EH (cell line): ENCODE results near the gene CDC26.
"Not testable (repeated sequence)": the region's sequence is repeated elsewhere in the genome, so short reads cannot be mapped to it uniquely, and the experiment has no call there.

Experiments used
- DNase-seq: peaks from one replicate; pipeline ENCODE4 v3.0.0-alpha.2; 2015; ENCODE audit warnings: low read depth

Gene CDC26

DNA sequence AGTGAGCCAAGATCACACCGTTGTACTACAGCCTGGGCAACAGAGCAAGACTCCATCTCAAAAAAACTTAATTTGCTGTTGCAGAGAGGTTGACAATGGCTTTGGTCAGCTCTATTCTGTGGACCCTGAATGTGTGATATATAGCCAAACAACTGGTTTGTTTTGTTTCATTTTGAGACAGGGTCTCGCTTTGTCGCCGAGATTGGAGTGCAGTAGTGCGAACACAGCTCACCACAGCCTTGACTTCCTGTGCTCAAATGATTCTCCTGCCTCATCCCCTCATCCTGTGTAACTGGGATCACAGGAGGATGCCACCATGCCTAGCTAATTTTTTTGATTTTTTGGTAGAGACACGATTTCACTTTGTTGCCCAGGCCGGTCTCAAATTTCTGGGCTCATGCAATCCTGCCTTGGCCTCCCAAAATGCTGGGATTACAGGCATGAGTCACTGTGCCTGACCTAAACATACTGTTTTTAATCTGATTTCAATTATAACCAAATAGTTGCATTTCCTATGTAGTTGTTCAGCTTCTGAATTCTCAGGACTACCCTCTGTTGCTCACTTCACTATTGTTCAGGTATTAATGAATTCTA, 18.0 kb upstream of the CDC26 start:
- peak; percentile 69 for DNase-seq

DNA sequence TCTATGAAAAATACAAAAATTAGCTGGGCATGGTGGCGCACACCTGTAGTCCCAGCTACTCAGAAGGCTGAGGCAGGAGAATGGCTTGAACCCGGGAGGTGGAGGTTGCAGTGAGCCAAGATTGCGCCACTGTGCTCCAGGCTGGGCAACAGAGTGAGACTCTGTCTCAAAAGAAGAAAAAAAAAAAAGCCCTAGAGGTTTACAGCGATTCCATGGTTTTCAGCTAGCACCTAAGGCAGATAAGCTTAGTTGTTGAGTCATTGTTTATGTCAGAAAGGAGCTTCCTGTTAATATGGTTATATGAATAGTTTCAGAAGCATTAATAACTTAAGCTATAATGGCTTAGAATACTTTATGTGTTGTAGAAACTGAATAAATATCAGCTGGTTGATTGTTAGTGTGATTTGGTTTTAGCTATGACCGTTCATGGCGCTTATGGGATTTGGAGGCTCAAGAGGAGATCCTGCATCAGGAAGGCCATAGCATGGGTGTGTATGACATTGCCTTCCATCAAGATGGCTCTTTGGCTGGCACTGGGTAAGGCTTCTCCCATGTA, 14.8 kb upstream of the CDC26 start:
- DNase-seq = no peak

DNA sequence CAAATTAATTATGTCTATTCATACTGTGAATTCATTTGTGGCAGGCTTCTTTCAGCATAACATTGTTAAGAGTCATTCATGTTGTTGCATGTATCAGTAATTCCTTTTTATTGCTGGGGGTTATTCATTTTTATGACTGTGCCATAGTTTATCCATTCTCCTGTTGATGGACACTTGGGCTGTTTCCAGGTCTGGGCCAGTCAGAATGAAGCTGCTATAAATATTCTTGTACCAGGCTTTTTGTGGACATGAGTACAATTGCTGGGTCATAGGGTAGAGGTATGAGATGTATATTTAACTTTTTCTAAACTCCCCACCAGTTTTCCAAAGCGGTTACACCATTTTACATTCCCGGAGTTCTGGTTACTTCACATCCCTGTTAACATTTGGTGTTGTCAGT, 13.7 kb upstream of the CDC26 start:
- no peak for DNase-seq

DNA sequence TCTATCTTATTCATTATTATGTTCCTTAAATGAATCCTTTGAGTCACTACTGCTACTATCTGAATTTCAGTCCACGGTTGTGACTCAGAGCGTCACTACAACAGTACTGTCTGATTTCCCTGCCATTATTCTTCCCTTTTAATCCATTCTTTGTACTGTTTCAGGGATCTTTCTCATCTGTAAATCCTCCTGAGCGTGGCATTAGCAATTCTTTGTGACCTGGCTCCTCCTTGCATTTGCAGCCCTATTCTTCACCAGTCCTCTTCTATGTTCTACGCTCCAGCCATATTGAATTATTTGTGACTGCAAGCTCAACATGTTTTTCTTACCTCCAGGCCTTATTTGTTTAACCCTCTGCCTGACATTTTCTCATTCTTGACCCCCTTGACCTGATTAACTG, 6.0 kb upstream of the CDC26 start:
- DNase-seq = no peak

DNA sequence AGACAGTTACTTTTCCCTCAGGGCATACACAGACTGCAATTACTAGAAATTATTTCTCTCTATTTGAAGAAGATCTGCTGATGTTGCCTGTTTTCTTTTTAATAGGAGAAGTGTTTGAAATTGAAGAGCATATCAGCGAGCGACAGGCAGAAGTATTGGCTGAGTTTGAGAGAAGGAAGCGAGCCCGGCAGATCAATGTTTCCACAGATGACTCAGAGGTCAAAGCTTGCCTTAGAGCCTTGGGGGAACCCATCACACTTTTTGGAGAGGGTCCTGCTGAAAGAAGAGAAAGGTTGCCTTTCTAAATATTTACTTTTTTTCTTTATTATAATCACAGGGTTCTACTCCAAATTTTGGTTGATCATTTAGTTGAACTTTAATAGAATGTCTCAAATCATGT, 3.5 kb upstream of the CDC26 start:
- no peak for DNase-seq

DNA sequence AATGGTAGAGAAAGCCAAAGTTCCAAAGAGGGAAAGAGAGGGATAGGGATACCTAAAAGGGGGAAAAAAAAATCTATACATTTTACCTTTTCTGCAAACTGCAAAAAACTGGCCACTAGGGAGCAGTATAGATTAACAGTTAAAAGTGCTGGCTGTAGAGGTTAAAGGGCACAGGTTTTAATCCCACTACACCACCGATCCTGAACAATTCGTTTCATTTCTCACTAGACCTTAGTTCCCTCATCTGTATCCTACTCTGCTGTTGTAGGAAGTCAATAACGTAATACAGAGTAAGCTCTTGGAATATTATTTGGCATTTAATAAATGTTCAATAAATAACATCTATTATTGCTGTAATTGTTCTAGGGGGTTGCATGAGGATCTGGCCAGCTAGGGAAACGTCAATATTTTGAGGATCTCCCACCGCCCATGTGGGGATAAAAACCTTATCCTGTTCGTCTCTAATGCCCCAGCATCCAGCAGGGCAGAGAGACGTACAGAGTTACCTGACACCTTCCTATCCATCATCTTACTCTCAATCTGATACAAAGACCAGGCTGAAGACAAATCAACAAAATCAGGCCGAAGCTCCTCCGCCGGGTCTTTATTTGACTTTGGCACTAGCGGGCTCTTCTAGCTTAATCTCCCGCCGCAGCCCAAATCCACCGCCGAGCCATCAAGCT, 757 bp downstream of the CDC26 start:
- DNase-seq = peak; percentile 63

DNA sequence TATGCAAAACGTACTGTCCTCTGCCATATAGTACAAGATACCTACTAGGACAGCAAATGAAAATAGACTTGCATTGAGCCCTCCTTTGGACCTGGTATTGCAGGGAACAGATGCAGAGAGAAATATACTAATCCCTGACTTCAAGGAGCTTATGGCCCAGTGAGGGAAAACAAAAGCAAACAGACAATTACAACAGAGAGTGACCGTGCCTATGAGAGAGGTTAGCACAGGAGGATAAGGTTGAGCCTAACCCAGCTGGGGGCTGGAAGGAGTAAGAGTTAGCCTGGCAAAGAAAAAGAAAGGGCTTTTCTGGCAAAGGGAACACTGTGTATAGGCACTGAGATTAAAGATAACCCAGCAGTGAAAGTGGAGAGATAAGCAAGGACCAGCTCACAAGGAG, 5.5 kb downstream of the CDC26 start:
- no peak for DNase-seq

DNA sequence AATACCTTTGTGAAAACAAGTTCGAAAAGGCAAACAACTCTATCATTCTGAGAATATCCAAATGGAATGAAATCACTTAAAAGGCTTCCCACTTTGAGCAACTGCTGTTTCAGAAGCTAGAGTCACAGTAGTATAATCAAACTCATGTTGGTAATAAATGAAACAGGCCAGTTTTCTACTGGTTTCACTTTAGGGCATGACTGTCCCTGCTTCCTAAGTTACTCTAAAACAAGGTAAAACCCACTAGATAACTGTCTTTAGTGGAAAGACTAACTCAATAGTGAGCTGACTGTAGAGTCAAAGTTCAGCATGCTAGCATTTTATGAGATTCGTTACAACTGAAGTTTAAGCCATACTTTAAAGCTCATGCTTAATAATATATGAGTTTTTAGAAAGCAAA, 6.0 kb downstream of the CDC26 start:
- no peak for DNase-seq

DNA sequence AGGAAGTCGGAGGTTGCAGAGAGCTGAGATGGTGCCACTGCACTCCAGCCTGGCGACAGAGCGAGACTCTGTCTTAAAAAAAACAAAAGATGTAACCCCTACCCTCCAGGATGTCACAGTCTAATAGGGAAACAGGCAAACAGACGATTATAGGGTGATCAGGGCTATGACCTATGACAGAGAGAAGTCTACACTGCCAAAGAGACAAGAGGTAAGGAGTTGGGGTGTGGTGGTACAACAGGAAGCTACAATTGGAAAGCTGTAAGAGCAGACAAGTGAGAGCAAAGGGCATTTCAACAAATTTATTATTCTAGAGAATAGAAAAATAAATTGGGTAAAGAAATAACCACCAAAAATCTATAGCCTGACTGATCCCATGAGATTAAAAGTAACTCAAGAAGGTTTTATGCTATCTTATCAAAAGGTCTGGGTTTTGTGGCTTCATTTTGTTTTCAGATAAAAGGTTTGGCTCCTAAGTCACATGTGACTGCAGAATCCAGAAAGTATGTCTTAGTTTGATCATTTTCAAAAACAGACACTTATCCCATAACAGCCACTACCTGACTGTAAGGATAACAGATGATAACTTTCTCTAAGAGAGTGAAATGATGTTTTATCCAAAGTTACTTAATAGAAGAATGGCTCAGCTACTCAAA, 7.3 kb downstream of the CDC26 start:
- no peak for DNase-seq

DNA sequence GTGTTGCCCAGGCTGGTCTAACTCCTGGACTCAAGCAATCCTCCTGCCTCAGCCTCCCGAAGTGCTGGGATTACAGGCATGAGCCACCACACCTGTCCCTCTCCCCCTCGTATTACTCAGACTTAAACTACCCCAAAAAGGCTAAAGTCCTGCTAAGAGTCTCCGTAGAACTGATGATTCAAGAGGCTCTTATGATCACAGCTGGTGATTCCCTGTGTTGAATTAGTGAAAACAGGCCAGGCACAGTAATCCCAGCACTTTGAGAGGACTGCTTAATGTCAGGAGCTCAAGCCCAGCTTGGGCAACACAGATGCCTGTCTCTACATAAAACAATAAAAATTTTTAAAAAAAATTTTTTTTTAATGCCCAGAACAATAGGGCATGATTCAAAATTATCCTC, 9.2 kb downstream of the CDC26 start:
- no peak for DNase-seq

DNA sequence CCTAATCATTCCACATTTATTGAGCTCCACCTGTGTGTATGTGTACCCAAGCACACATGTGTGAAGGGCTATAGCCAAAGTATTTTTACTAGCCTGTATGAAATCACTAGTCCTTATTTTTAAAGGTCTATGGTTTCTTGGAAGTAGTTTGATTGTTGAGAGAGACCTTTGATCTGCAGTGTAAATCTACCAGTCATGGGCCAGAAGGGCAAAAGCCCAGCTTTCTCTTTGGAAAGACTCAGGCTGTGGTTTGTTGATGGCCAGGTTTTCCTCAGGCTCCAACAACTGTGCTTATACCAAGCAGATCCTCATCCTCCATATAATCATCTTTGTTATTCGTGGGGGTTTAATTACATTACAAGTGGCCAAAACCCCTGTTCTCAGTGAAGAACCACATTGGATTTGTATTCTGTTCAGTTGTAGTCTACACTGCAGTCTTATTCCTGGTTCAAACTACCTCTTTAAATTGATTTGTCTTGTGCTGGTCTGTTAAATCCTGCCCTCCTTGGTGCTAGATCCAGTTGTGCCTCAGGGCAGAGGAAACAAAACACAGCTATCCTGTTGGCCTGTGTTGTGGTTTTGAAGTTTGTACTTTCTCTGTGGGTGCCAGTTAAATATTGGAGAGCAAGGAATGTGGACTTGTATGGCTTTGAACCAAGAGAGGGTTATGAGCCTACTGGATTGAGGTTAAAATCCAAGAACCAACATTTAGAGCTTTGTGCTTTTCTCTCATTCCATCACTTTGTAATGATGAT, 13.3 kb downstream of the CDC26 start:
- DNase-seq = peak; percentile 30

DNA sequence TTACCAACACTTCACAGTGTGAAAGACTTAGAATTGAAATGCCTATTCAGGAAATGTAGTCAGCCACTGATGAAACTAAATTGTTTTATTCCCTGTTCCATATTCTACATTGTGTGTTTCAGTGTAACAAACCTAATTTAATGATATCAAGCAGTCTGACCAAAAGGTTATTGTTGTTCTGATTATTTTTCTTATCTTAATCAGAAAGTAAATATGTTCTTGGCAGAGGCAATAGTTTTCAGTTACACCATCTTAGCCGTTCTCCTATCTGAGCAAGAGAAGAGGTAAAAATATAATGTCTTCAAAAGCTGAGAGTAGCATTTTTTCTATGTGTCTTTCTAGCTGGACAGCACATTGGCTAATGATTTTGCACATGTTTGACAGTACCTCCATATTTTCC, 17.1 kb downstream of the CDC26 start:
- DNase-seq = no peak

DNA sequence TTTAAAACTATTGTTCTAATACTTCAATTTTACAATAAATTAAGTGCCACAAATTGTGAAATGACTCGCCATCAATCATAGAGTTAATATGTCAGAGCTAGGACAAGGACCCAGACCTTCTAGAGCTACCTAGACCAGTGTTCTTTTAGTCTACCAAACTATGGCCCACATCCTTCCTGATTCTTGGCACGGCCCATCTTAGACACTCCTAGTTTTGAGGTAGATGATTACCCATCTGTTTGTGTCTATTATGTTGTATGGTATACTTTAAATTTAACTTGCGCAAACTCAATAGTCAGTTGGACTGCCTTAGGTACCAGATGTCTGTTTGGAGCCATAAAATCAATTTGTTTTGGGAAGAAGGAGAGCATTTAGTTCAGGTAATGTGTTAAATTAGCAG, 17.5 kb downstream of the CDC26 start:
- no peak for DNase-seq

DNA sequence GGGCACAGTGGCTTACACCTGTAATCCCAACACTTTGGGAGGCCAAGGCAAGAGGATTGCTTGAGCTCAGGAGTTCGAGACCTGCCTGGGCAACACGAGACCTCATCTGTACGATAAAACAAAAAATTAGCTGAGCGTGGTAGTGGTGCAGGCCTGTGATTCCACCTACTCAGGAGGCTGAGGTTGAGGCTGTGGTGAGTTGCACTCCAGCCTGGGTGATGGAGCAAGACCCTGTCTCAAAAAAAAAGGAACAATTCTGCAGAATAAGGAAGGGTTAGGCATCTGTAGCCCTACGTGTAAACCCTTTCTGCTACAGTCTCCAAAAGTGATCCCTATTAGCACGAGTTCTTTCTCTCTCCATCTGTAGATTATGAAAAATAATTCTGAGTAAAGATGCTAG, 19.9 kb downstream of the CDC26 start:
- no peak for DNase-seq

DNA sequence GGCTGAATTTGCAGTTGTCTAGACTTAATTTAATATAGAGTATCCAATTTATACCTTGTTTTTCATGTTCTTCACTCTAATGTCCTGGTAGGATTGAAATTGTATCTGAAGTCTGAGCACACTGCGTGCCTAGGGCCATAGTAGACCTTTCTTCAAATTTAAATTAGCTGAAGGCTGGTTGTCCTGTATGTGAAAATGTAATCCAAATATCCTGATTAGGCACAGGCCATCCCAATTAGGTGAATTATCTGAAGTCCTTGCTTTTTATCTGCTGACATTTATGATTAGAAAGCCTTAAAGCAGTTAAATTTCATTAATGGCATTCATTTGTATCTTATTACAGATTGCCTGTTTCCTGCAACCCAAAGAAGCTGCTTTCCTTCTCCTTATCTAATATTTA, 20.4 kb downstream of the CDC26 start:
- no peak for DNase-seq

DNA sequence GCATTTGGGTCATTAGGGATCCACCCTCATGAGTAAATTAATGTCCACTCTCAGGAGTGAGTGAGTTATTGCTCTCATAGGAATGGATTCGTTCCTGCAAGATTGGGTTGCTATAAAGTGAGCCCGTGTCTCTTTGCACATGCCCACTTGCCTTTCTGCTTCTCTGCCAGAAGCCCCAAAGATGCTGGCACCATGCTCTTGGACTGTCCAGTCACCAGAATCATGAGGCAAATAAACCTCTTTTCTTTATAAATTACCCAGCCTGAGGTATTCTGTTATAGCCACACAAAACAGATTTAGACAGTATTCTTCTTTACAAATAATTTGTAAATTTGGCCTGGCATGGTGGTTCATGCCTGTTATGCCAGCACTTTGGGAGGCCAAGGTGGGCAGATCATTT, 24.6 kb downstream of the CDC26 start:
- no peak for DNase-seq

DNA sequence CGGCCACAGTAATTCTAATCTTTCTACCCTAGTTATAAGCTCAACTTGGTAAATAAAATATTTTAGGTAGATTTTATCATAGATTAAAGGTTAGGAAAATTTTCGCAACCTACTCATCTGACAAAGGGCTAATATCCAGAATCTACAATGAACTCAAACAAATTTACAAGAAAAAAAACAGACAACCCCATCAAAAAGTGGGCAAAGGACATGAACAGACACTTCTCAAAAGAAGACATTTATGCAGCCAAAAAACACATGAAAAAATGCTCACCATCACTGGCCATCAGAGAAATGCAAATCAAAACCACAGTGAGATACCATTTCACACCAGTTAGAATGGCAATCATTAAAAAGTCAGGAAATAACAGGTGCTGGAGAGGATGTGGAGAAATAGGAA, 25.7 kb downstream of the CDC26 start:
- not testable (repeated sequence) for DNase-seq

DNA sequence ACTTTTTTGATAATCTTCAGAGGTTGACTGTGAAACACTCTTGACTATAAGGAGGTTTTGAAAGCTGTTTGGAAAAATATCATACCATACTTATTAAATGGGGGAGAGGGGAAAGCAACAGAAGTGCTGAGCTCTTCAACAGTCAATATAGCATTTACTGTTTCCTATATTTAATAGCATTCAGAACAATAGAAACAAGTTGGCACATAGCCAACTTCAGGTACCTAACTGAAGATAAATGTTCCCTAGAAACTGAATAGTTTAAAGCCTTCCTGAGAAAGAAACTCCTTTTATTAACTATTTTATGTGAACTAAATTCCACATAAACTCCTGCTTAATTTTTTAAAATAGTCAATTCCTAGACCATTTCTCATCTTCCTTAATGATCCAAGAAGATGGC, 27.7 kb downstream of the CDC26 start:
- no peak for DNase-seq

DNA sequence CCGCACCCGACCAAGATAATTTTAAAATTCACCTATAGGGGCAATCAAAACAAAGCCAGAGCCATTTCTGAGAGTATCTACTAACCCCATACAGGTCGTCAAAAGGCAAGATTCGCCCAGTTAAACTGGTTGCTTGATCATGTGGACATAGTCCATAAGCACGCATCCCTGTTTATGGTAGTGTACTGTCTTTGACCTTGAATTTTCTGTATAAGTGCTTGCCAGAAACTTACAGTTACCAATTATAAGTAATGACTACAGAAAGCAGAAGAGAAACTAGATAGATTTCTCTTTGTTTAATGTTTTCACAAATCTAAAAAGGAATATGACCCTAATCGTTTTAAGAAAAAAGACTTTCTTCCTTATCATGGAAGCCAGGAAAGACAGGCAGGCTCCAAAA, 28.4 kb downstream of the CDC26 start:
- DNase-seq = no peak

DNA sequence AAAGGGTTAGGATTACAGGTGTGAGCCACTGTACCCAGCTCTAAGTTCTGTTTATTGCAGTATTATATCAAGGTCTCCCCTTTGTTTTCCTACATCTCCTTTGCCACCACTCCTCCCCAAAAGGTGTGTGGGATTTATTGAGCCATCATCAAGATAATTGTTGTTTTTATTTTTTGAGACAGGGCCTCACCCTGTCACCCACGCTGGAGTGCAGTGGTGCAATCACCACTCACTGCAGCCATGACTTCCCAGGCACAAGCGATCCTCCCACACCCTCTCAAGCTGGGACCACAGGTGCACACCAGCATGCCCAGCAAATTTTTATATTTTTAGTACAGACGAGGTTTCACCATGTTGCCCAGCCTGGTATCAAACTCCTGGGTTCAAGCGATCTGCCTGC, 29.5 kb downstream of the CDC26 start:
- no peak for DNase-seq

DNA sequence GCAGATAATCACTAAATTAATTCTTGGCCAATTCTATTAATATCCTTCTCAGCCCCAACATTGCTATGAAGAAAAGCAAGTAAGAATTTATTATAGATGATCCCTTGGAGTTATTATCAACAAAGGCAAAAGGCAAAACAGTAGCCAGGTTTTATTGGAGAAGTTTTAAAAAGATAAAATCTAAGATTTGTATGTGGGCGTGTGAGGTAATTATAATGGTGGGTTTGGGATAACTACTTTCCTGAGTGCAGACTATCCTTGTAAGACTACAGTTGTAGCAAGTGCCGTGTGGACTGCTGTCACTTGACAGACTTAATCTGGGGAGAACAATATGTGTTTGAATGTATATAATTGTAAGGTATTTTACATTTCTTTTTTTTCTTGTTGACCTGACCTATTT, 30.8 kb downstream of the CDC26 start:
- DNase-seq = no peak

DNA sequence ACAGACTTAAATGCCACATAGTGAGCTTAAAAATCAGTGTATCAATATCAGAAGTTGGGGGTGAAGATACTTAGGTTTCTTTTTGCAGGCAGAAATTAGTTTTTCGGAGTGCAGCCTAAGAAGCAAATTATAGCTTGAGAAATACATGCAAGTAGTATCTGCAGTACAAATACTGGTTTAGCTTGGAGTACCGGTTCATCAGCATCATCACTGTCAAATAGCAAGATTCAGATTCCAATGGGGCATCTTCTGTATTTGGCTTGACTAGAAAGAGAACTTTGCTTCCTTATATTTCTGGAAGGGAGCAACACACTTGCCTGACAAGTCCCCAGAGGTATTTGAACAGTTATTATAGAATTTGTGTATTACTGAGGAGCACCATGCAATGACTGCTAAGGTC, 34.2 kb downstream of the CDC26 start:
- no peak for DNase-seq

DNA sequence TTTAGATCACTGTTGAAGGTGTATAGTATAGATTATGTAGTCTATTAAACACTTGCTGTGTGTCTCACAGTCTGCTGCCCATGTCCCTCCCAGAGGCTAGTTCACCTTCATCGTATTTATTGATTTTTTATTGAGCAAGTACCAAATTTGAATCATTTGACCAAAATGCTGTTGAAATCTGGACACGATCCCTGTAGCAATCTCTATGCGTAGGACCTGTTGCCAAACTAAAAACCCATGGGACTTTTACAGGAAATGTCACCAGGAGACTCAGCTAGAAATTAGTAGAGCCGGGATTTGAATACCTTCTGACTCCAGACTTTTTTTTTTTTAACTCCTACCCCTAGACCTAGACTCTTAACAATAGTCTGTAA, 36.5 kb downstream of the CDC26 start:
- no peak for DNase-seq
